OCI-LY7 (cell line): Measurements from ENCODE around the gene TWF1. TPM values are rescaled to one million over a fixed set of nuclear protein-coding genes. Genes with fewer than 3 reads are reported as not detected.

Experiments used
- BruUV-seq: library from RNA; stranded (reverse); fragments of 400-500 nt; replicated peaks from 2 replicates; lab custom pipeline; 2021; lab: Mats Ljungman, UMichigan
- CTCF ChIA-PET: fragments of 300-600 bp; sonication (Branson Sonifier 250); formaldehyde crosslinking; loops from one replicate; lab custom pipeline; 2022; ENCODE audit warnings: antibody characterized with exemption; ENCODE audit not compliant: unreplicated experiment; lab: Charles Lee
- POLR2A ChIA-PET: fragments of 300-600 bp; sonication (Branson Sonifier 250); formaldehyde crosslinking; loops from one replicate; lab custom pipeline; 2022; ENCODE audit warnings: antibody characterized with exemption; lab: Charles Lee
- DNase-seq: peaks from one replicate; pipeline ENCODE4 v3.0.0-alpha.2; 2015; ENCODE audit warnings: low spot score
- H2AFZ ChIP-seq: fragments of 200-600 bp; sonication (generic), shearing (Covaris generic); 2 replicates; pipeline ENCODE4 v1.6.1; 2014; ENCODE audit warnings: mild to moderate bottlenecking, antibody characterized with exemption, low read length, moderate library complexity
- H3K27ac ChIP-seq: fragments of 200-600 bp; sonication (generic); 2 replicates; pipeline ENCODE4 v1.5.1; 2014; ENCODE audit warnings: mixed run types, low read depth, mild to moderate bottlenecking, moderate library complexity, low read length, inconsistent platforms; ENCODE audit not compliant: poor library complexity, severe bottlenecking
- H3K36me3 ChIP-seq: fragments of 200-600 bp; sonication (generic); 2 replicates; pipeline ENCODE4 v1.6.1; 2014; ENCODE audit warnings: mild to moderate bottlenecking, antibody characterized with exemption, low read length, moderate library complexity, mixed read lengths; ENCODE audit not compliant: insufficient read depth
- H3K4me1 ChIP-seq: fragments of 200-600 bp; sonication (generic); 2 replicates; pipeline ENCODE4 v1.5.1; 2014; ENCODE audit warnings: mild to moderate bottlenecking, low read length; ENCODE audit not compliant: insufficient read depth, poor library complexity, severe bottlenecking
- H3K4me2 ChIP-seq: fragments of 200-600 bp; sonication (generic); 2 replicates; pipeline ENCODE4 v1.6.1; 2014; ENCODE audit warnings: mild to moderate bottlenecking, low read length
- H3K4me3 ChIP-seq: fragments of 200-600 bp; sonication (generic); 2 replicates; pipeline ENCODE4 v1.5.1; 2014; ENCODE audit warnings: mild to moderate bottlenecking, low read depth, low read length; ENCODE audit not compliant: poor library complexity, severe bottlenecking
- H3K79me2 ChIP-seq: fragments of 200-600 bp; sonication (generic); 2 replicates; pipeline ENCODE4 v1.6.1; 2016; ENCODE audit warnings: low read depth, mild to moderate bottlenecking, low read length, moderate library complexity, mixed read lengths; ENCODE audit not compliant: insufficient read depth
- H3K9me2 ChIP-seq: fragments of 200-600 bp; sonication (generic); 2 replicates; pipeline ENCODE4 v1.6.1; 2016; ENCODE audit warnings: mild to moderate bottlenecking, low read length, mixed read lengths; ENCODE audit not compliant: insufficient read depth
- H3K9me3 ChIP-seq: fragments of 200-600 bp; sonication (generic); 2 replicates; pipeline ENCODE4 v1.6.1; 2014; ENCODE audit warnings: mild to moderate bottlenecking, mixed run types, low read length, mixed read lengths
- H4K20me1 ChIP-seq: fragments of 200-600 bp; sonication (generic); 2 replicates; pipeline ENCODE4 v1.6.1; 2014; ENCODE audit warnings: mild to moderate bottlenecking, antibody characterized with exemption, low read length, moderate library complexity, mixed read lengths; ENCODE audit not compliant: insufficient read depth
- CTCF ChIP-seq: fragments of 200-600 bp; sonication (generic); conservative IDR thresholded peaks from 2 replicates; pipeline ENCODE4 v1.5.1; 2014; ENCODE audit warnings: mild to moderate bottlenecking, antibody characterized with exemption, low read length, moderate library complexity, mixed read lengths
- EZH2phosphoT487 ChIP-seq: fragments of 200-600 bp; sonication (generic); IDR thresholded peaks from 2 replicates; pipeline ENCODE4 v1.6.1; 2018; ENCODE audit warnings: low read depth, borderline replicate concordance, mild to moderate bottlenecking, mixed run types, antibody characterized with exemption, low read length, moderate library complexity, mixed read lengths
- intact Hi-C: fragments of 100-400 bp; cut with micrococcal nuclease; formaldehyde crosslinking; loops from one replicate; pipeline ENCODE4 v1.10.0; 2022; ENCODE audit not compliant: unreplicated experiment
- total RNA-seq, 2 experiments: library from RNA; depleted of rRNA in 1 of 2; stranded (reverse); fragments of >200 nt in 1 of 2; shearing (Covaris generic) in 1 of 2; gene quantifications; 2 replicates each; pipeline ENCODE4 v1.2.3, GENCODE V29; 2014 to 2022

TWF1 gene
- total RNA-seq, 2 experiments from 2014 or later: 26.1 to 29.4 TPM

- no peak overlapping the region for H2AFZ ChIP-seq
- no peaks in the 10 kb centered on the region for H3K9me2 ChIP-seq
- DNase-seq: no peak
- H3K79me2 ChIP-seq: no peaks in the 10 kb centered on the region
- H3K4me2 ChIP-seq: no peak overlapping the region
- no peaks in the 10 kb centered on the region for H4K20me1 ChIP-seq
- no peak for TF ChIP-seq CTCF
- no peaks in the 10 kb centered on the region for H3K4me1 ChIP-seq
- intact Hi-C loops: no loop called here
- H3K4me3 ChIP-seq: no peak overlapping the region
- BruUV-seq: TSS peak; percentile 36
- CTCF ChIA-PET: no interaction called here
- POLR2A ChIA-PET: interaction anchor here (0.8 to 1.8 kb wide), 6 partner anchors 9 to 160 kb away, joined by 3 to 9 read pairs (median 3); no protein-coding TSS in a partner anchor
- H3K9me3 ChIP-seq: no peaks in the 10 kb centered on the region
- H3K27ac ChIP-seq: no peak overlapping the region
- peaks cover 60% of the 10 kb centered on the region for H3K36me3 ChIP-seq
Observed at GRCh38 chr12:43786899-43787693, 19.0 kb downstream of the TWF1 start.

GRCh38 chr12:43776498-43776897, 29.6 kb downstream of the TWF1 start:
- ChIA-PET POLR2A (interaction anchor here (0.8 to 2.1 kb wide), 3 partner anchors 15 to 108 kb away, joined by 3 to 5 read pairs (median 4); no protein-coding TSS in a partner anchor), CTCF (interaction anchor here (0.6 to 1.1 kb wide), 2 partner anchors 59 to 106 kb away, joined by 3 to 4 read pairs; no protein-coding TSS in a partner anchor)
- Histone ChIP-seq H3K9me3 (no peaks in the 10 kb centered on the region), H3K4me1 (no peaks in the 10 kb centered on the region), H2AFZ (no peak overlapping the region), H3K4me3 (no peak overlapping the region), H3K9me2 (no peaks in the 10 kb centered on the region), H4K20me1 (no peaks in the 10 kb centered on the region), H3K27ac (no peak overlapping the region), H3K79me2 (no peaks in the 10 kb centered on the region), H3K36me3 (peaks cover 78% of the 10 kb centered on the region), H3K4me2 (no peak overlapping the region)
- BruUV-seq: no TSS peak
- peak; percentile 43 for DNase-seq
- intact Hi-C loops: loop anchor here (1.0 kb wide), 1 partner anchor 106 kb away; no protein-coding TSS in a partner anchor
- TF ChIP-seq EZH2phosphoT487: no peak
- TF ChIP-seq CTCF: peak; percentile 80

- intact Hi-C loops: no loop called here
- POLR2A ChIA-PET: interaction anchor here (0.6 kb wide), 1 partner anchor 43 kb away, joined by 3 read pairs; no protein-coding TSS in a partner anchor
Observed at GRCh38 chr12:43766291-43766690, 39.8 kb downstream of the TWF1 start.

More at GRCh38 chr12:43766291-43766690, 39.8 kb downstream of the TWF1 start:
- no peak overlapping the region for H3K4me3 ChIP-seq
- H3K9me3 ChIP-seq: 0 out of 2 replicates have a peak, but pooled peaks cover 4% of the 10 kb centered on the region
- peaks cover 12% of the 10 kb centered on the region; the same call in 1 of the 2 replicates for H3K79me2 ChIP-seq
- no peaks in the 10 kb centered on the region for H3K9me2 ChIP-seq
- no peak overlapping the region for H2AFZ ChIP-seq
- no peak for DNase-seq
- H3K4me2 ChIP-seq: no peak overlapping the region
- CTCF ChIA-PET: no interaction called here
- no peak overlapping the region for H3K27ac ChIP-seq
- peaks cover 48% of the 10 kb centered on the region for H3K36me3 ChIP-seq
- TF ChIP-seq CTCF (no peak), EZH2phosphoT487 (no peak)
- peaks cover 17% of the 10 kb centered on the region for H3K4me1 ChIP-seq
- BruUV-seq: no TSS peak
- peaks cover 4% of the 10 kb centered on the region; the same call in 1 of the 2 replicates for H4K20me1 ChIP-seq
